GM13977 (cell line): ENCODE data around the gene JAKMIP1.
"Not testable (repeated sequence)": the region's sequence is repeated elsewhere in the genome, so short reads cannot be mapped to it uniquely, and the experiment has no call there.

Source experiments
- DNase-seq: peaks from one replicate; pipeline ENCODE4 v3.0.0; 2012; ENCODE audit warnings: low spot score
- CTCF ChIP-seq: IDR thresholded peaks from 2 replicates; pipeline ENCODE4 v1.5.1; 2012; ENCODE audit warnings: mild to moderate bottlenecking, control low read depth; ENCODE audit not compliant: insufficient read depth; ENCODE audit errors: extremely low read depth, missing control alignments
- in situ Hi-C: fragments of 300-500 bp; cut with MboI; formaldehyde crosslinking; loops from one replicate; pipeline ENCODE4 v1.12.0; 2022; ENCODE audit warnings: low sequenced_read_pairs, low pct_unique_long_range_greater_than_20kb, mixed read lengths, inconsistent platforms; ENCODE audit not compliant: unreplicated experiment

The JAKMIP1 gene

GRCh38 chr4:6222761-6223292, 22.5 kb upstream of the JAKMIP1 start:
- no peak for TF ChIP-seq CTCF
- in situ Hi-C loops, result no loop called here
- no peak for DNase-seq

GRCh38 chr4:6221851-6222760, 21.8 kb upstream of the JAKMIP1 start:
- no peak for DNase-seq
- no peak for TF ChIP-seq CTCF
- in situ Hi-C loops, result no loop called here

- in situ Hi-C loops, result no loop called here
- no peak for TF ChIP-seq CTCF
- DNase-seq, result no peak
Measured at GRCh38 chr4:6221301-6221850, 21.0 kb upstream of the JAKMIP1 start.

GRCh38 chr4:6217716-6218381, 17.5 kb upstream of the JAKMIP1 start:
- DNase-seq, result peak; percentile 55
- TF ChIP-seq CTCF, result no peak
- in situ Hi-C loops, result no loop called here

- no peak for TF ChIP-seq CTCF
- DNase-seq, result no peak
- in situ Hi-C loops, result no loop called here
Measured at GRCh38 chr4:6216588-6216987, 16.2 kb upstream of the JAKMIP1 start.

- no peak for DNase-seq
- in situ Hi-C loops, result no loop called here
- no peak for TF ChIP-seq CTCF
Measured at GRCh38 chr4:6209921-6210320, 9.6 kb upstream of the JAKMIP1 start.

- DNase-seq, in situ Hi-C loops: not testable (repeated sequence)
Measured at GRCh38 chr4:6209291-6209690, 8.9 kb upstream of the JAKMIP1 start.
